Mononuclear cell (primary cell): ENCODE results near the gene KIF21B. TPM values are rescaled to one million over a fixed set of nuclear protein-coding genes. Genes with fewer than 3 reads are reported as not detected.

ENCODE experiments used
- H3K27me3 ChIP-seq: 2 replicates; pipeline ENCODE4 v1.6.0; 2011; ENCODE audit warnings: low read length, control low read depth; ENCODE audit not compliant: insufficient read depth
- H3K4me1 ChIP-seq: 2 replicates; pipeline ENCODE4 v1.5.1; 2011; ENCODE audit warnings: mild to moderate bottlenecking, low read length, control low read depth; ENCODE audit not compliant: insufficient read depth
- H3K4me3 ChIP-seq: 2 replicates; pipeline ENCODE4 v1.5.1; 2011; ENCODE audit warnings: mild to moderate bottlenecking, low read length, moderate library complexity
- H3K9me3 ChIP-seq: 2 replicates; pipeline ENCODE4 v1.5.1; 2011; ENCODE audit warnings: low read depth, mild to moderate bottlenecking, control low read depth, low read length
- total RNA-seq: library from RNA; depleted of rRNA; stranded (reverse); fragments of >200 nt; gene quantifications from one replicate; pipeline ENCODE4 v1.2.3, GENCODE V29; 2012

KIF21B gene
- total RNA-seq, 1 donor, result 41.1 TPM

DNA sequence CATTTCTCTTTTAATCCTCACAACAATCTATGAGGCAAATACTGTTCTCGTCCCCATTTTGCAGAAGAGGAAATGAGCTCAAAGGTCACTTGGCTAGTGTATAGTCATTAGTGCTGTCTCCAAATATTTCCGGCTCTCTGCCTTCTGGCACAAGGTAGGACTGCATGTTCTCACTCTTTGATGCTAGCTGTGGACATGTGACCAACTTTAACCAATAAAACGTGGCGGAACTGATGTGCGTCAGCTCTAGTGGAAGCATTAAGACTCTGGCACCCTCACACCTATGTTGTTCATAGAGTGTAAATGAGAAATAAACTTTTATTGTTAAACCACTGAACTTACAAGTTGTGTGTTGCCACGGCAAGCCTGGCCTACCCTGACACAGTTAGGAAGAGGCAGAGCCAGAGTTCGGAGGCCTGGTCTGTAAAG, 5.0 kb upstream of the KIF21B start:
- Histone ChIP-seq H3K4me1 (peaks cover 52% of the 10 kb centered on the region), H3K4me3 (no peak overlapping the region), H3K27me3 (no peaks in the 10 kb centered on the region), H3K9me3 (no peaks in the 10 kb centered on the region)

DNA sequence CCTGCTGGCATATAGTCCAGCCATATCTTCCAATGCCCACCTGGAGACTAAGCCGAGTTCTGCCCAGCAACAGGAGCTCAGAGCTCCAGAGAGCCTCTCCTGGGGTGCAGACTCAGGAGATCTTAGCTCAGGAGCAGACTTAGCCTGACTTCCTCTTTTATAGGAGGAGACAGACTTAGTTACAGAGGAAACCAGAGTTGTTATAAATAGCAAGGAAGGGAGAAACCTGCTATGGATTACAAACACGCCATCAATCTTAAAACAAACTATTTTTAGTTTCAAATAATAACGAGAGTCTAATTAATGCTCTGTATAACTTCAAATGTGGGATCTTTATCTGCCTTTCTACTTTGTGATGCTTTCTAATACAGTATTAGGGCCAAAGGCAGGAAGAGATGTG, 3.3 kb upstream of the KIF21B start:
- Histone ChIP-seq H3K4me3 (no peak overlapping the region), H3K9me3 (no peaks in the 10 kb centered on the region), H3K4me1 (peaks cover 65% of the 10 kb centered on the region), H3K27me3 (no peaks in the 10 kb centered on the region)

DNA sequence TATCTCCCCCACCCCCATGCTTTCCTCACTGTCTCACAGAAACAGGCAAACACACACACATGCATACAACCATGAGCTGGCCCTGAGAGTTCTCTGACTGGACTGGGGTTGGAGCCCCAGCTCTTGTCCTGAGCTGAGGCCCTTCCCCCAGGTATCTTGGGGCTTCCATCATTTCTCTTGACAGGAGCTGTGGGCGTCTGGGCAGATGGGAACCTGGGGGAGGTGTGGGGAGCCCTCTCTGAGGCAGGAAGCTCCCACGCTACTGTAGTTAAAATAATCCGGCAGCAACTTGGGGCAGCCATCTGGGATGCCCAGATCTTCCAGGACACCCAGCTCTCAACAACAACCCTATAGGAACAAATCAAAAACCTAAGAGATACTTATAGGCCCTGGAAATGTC, 2.7 kb upstream of the KIF21B start:
- Histone ChIP-seq H3K27me3 (no peaks in the 10 kb centered on the region), H3K4me3 (no peak overlapping the region), H3K9me3 (no peaks in the 10 kb centered on the region), H3K4me1 (peaks cover 71% of the 10 kb centered on the region)

DNA sequence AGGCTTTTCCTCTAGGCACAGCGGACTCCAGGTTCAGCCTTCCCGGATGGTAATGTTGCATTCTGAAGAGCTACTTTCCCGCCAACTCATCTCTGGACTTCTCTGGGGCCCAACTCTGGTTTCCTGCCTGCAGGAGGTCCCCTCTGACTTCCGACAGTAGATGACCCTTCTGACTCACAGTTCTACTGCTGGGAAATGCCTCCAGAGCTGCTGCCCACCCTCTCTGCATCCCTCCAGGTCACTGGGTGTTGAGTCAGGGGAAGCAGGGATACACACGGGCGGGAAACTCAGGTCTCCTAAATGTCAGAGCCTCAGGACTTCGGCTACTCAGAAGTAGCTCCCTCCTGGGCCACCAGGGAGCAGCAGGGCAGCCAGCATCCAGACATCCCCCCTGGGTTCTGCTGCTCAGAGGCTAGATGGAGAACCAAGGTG, 2.1 kb upstream of the KIF21B start:
- Histone ChIP-seq H3K4me1 (peaks cover 77% of the 10 kb centered on the region), H3K4me3 (no peak overlapping the region), H3K9me3 (no peaks in the 10 kb centered on the region), H3K27me3 (no peaks in the 10 kb centered on the region)

DNA sequence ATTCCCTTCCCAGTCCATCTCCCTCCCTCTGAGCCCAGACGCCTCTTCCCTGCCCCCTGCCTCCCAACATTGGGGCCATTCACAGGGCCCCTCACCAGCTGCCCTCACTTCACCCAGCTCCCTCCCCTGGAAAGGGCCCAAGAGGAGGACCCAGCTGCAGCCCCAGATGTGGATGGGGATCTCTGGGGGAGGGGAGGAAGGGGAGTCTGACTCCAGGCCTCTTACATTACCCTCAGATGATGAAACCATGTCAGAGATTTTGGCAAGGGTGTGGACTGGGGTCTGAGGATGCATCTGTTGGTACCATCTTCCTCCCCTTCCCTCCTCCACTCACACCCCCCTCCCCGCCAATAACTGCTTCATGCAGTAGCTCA, 1.1 kb upstream of the KIF21B start:
- H3K9me3 ChIP-seq, result no peaks in the 10 kb centered on the region
- no peaks in the 10 kb centered on the region for H3K27me3 ChIP-seq
- H3K4me1 ChIP-seq, result peaks cover 87% of the 10 kb centered on the region
- no peak overlapping the region for H3K4me3 ChIP-seq

DNA sequence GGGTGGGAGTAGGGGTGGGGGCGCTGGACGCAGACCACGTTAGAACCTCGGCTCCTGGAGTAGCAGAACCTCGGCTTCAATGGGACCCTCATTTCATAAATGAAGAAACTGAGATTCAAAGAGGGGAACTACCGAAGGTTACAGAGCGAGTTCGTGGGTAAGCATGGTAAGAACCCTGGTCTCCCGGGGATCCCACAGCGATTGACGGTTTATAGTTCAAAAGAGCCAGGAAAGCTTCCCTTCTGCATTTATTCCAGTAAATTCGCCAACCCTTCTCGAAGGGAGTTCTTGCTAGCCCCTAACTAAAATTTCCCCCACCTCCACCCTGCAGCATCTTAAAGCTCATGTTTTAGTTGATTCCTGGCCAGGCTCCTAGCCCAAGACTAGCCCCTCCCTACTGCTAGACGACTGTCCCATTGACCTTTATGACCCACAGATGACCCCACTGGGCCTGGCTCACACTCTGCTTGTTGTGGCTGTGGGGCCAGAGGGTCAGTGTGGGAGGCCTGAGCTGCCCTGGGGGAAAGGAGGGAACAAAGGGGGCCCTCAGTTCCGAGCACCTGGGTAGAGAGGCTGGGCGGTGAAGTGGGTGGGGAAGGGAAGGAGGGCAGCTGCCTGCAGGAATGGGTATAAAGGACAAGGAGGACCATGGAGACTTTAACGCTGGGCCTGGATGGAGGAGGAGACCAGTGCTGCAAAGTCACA, 558 bp upstream of the KIF21B start:
- Histone ChIP-seq H3K4me1 (peaks cover 92% of the 10 kb centered on the region), H3K9me3 (no peaks in the 10 kb centered on the region), H3K27me3 (no peaks in the 10 kb centered on the region), H3K4me3 (no peak overlapping the region)

DNA sequence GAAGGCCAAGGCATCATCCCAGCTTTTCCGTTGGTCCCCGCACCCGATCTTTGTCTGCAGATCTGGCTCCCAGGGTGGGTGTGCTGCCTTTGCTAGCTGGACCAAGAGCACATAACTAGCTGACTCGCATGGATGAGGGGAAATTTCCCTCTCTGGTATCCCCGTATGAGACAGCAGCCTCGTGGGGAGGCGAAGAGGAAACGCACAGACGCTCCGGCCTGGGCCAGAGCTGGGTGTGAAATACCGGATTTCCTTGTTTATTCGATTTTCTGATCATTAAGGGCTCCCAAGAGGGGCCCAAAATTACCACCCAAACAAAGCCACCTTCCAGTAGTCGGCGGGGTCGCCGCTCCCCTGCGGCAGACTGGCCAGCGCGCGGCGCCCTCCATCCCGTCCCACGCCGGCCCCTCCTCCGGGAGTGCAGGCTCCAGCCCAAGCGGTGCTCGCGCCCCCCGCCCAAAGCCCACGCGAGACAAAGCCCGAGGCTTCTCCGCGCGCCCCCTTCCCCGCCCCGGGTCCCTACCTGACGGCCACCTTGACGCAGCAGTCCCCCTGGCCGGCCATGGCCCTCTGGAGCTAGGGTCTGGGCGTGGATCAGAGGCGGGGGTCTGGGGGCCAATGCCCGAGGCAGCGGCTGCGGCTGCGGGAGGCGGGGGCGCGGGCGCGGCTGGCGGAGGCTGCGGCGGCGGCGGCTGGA, 546 bp downstream of the KIF21B start:
- Histone ChIP-seq H3K27me3 (no peaks in the 10 kb centered on the region), H3K4me3 (peak overlapping the region; percentile 67), H3K4me1 (peaks cover 94% of the 10 kb centered on the region), H3K9me3 (no peaks in the 10 kb centered on the region)

DNA sequence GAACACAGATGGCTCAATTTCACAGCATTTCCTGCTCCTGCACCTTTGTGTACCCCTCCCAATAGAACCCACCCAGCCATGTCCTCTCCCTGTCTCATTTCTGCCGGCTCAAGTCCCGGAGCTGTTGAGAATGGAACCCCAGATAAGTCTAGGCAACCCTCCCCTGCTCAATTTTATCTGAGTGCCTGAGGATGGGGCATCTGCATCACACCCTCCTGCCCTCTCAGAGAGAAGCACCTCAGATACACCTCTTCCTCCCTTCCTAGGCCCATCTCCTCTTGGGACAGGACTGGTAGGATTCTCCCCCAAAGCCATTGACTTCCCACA, 1.1 kb downstream of the KIF21B start:
- peaks cover 94% of the 10 kb centered on the region for H3K4me1 ChIP-seq
- H3K4me3 ChIP-seq, result peak overlapping the region; percentile 67
- no peaks in the 10 kb centered on the region for H3K27me3 ChIP-seq
- H3K9me3 ChIP-seq, result no peaks in the 10 kb centered on the region

DNA sequence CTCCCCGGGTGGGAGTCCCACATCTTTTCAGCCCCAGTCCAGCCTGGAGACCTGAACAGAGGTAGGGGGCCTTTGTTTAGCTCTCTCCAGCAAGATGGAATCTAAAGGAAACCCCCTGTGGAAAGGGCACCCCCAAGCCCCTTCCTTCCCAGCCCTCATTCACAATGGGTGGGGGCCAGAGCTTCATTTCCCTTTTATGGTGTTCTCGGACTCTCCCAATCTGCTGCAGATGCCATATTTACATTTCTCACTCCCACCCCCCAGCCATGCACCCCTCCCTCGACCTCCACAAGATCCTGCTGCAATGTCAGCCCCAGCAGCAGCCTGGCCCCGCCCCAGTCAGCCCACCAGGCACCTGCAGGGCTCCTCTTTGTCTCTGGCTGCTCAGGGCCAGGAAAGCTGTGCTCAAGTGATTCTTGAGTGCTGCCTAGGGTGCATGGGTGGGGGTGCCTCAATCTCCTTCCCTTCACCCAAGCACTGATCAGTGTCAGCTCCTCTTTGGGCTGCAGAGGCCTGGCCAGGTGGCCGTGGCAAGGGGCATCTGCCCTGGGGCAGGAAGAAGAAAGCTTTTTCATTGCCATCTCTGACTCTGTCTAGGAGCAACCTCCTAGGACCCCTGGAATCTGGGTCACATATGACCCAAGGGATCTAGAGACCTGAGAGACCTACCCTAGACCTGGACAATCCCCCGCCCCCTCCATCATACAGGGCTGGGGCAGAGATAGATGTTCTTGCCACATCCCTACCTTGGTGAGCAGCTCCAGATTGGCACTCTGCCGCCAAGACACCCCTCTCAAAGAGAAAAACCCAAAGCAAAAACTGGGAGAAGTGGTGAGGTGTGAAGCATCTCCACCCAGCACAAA, 1.7 kb downstream of the KIF21B start:
- Histone ChIP-seq H3K27me3 (no peaks in the 10 kb centered on the region), H3K4me1 (peaks cover 94% of the 10 kb centered on the region), H3K9me3 (no peaks in the 10 kb centered on the region), H3K4me3 (peak overlapping the region; percentile 67)

DNA sequence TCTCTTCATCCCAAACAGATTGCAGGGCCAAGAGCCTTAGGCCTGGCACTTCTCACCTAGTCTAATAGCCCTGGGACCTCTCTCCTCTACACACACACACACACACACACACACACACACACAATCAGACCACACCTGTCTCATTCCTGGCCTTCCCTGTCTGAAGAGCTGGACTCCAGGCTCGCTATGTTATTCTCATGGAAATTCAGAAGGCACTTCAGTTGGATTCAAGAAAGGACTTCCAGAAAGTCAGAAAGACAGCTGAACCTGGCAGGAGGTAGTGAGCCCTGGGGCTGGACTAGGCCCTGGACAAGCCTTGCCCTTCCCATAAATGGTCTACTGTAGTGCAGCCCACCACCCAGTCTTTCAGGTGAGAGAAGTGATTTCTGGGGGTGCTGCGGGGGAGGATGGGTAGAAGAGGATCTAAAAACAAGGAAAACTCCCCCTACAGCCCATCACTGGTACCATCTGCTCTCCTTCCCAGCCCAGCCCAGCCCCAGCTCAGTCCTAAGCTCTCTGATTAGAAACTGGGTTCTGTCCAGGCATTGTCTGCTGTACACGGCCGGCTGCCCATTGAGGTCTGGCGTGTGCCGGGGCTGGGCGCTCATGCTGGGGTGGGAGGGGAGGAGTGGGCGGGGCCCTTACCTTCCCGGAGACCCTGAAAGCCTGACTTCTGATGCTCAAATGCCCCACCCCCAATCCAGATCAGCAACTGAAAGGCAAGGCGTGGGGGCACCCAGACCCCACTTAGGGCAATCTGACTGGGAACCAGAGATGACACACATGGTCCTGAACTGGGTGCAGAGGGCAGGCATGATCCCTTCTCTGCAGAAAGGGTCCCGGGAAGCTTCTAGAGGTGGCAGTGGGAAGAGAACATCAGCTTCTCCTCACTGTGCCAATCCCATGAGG, 2.5 kb downstream of the KIF21B start:
- H3K4me1 ChIP-seq, result peaks cover 94% of the 10 kb centered on the region
- H3K27me3 ChIP-seq, result no peaks in the 10 kb centered on the region
- no peaks in the 10 kb centered on the region for H3K9me3 ChIP-seq
- H3K4me3 ChIP-seq, result no peak overlapping the region

DNA sequence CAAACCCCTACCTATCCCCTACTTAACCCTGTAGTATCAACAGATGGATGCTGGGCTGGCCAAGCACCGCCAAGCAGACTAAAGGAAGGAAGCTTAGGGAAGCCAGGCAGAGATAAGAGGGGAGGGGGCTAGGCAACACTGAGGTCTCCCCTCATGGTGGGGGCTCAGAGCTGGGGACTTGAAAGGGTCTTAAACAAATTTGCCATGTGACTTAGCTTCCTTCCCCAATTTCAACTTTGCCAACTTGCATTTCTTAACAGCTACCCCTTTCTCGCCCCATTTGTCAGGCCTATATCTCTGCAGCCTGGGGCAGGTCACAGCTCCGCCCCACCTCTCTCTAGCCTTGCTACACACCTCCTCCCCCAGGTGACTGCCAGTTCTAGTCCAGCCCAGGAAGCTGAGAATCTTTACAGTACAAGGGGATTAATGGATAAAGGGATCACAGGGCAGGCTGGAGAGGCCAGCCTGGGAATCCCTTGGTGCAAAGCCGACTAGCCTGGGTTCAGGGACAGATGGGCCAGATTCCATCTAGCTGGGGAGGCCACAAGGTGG, 3.4 kb downstream of the KIF21B start:
- Histone ChIP-seq H3K4me3 (no peak overlapping the region), H3K27me3 (no peaks in the 10 kb centered on the region), H3K4me1 (peaks cover 94% of the 10 kb centered on the region), H3K9me3 (no peaks in the 10 kb centered on the region)

DNA sequence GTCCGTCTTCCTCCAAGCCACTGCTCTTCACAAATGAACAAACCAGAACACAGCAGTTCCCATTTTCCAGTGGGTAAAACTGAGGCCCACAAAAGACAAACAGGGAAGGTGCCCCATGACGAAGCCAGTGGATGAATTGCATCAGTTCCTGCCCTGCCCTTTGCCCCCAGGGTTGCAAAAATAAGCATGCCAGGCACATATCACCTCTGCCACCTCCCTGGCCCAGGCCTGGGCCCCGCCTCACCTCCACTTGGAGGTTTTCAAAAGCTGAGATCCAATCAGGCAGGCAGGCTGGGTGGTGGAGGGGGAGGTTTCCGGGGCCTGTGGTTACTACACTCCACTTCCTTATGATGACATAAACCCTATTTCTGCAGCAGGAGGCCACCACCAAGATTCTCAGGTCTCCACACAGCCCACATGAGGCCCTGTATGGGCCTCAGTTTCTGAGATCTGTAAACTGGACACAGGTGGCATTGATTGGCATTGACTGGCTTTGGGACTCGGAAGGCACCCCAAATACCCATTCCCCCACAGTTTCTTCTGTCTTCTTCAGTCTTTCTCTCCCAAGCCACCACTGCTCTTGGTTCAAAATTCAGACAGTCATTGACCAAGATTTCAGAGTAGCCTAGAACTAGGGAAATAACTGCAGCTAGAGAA, 4.1 kb downstream of the KIF21B start:
- Histone ChIP-seq H3K4me3 (no peak overlapping the region), H3K27me3 (no peaks in the 10 kb centered on the region)

DNA sequence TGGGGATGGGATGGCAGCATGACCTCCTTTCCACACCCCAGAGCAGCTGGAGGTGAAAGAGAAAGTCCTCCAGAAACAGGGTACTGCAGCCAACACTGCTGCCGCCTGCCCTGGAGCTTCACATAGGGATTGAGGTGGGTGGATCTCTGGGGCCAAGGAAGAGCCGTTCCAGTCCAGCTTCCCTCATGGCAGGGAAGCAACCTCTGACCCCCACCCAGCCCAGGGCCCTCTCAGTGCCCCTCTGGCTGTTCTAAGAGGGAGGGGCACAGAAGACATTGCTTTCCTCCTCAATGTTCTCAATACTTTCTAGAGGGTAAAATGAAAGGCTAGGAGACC, 5.7 kb downstream of the KIF21B start:
- no peaks in the 10 kb centered on the region for H3K9me3 ChIP-seq
- no peak overlapping the region for H3K4me3 ChIP-seq
- H3K4me1 ChIP-seq, result peaks cover 100% of the 10 kb centered on the region
- H3K27me3 ChIP-seq, result no peaks in the 10 kb centered on the region

More for the DNA sequence above, 4.1 kb downstream of the KIF21B start:
- no peaks in the 10 kb centered on the region for H3K9me3 ChIP-seq
- peaks cover 94% of the 10 kb centered on the region for H3K4me1 ChIP-seq
